ENCODE results near the gene PDGFA. TPM values are rescaled to one million over a fixed set of nuclear protein-coding genes. Genes with fewer than 3 reads are reported as not detected.

The PDGFA gene
- total RNA-seq, 1 experiment from 2014 or later, result 18.4 TPM

DNA sequence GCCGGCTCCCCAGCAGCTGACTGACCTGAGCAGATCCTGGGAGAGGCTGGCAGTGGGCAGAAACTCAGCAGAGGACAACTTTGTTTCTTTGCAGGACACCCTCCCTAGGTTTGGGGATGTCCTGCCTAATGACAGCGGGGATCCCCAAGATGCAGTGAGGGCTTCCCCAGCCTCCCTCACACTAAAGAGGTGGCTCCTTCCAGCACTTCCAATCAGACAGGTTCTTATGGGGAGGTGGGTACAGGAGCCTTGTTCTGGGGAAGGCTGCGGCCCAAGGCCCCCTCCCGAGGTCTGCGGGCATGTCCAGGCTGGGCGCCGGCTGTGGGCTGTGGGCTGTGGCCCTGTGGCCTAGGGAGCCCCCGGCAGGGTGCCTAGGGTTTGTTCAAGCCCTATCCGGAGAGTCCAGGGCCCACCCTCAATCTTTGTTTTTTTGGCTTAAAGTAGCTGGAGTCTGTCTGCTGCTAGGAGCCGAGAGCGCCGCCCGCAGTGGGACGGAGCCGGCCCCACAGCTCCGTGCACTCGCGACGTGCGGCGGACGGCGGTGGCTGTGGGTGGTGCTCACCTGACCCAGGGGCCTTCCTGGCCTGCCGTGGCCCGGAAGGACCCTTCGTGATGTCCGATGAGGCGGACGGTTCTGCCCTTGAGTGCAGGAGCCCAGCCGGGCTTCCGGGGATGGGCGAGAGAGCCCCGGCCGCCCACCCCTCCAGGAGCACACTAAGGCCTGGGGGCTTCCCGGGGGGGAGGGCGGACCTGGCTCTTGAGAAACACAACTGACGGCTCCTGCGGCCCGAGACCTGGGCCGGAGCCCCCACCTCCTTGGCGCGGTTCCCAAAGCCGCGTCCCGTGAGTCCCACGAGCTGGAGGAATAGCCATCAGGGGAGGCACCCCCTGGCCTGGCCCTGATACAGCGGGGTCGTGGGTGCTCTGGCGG, 57.2 kb downstream of the PDGFA start:
- CTCF ChIA-PET, result no interaction called here
- no peaks in the 10 kb centered on the region for H3F3A ChIP-seq (ENCODE audit: low read length, unreplicated experiment)
- TF ChIP-seq, protein P1, sequence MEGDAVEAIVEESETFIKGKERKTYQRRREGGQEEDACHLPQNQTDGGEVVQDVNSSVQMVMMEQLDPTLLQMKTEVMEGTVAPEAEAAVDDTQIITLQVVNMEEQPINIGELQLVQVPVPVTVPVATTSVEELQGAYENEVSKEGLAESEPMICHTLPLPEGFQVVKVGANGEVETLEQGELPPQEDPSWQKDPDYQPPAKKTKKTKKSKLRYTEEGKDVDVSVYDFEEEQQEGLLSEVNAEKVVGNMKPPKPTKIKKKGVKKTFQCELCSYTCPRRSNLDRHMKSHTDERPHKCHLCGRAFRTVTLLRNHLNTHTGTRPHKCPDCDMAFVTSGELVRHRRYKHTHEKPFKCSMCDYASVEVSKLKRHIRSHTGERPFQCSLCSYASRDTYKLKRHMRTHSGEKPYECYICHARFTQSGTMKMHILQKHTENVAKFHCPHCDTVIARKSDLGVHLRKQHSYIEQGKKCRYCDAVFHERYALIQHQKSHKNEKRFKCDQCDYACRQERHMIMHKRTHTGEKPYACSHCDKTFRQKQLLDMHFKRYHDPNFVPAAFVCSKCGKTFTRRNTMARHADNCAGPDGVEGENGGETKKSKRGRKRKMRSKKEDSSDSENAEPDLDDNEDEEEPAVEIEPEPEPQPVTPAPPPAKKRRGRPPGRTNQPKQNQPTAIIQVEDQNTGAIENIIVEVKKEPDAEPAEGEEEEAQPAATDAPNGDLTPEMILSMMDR (conservative IDR thresholded peaks at IDR 0.05; ENCODE audit: low read depth, low read length), result no peak
- TF ChIP-seq EZH2phosphoT487 (IDR thresholded peaks at IDR 0.05; ENCODE audit: borderline replicate concordance, low read length) (no peak), EZH2 (IDR thresholded peaks at IDR 0.05; ENCODE audit: low read length, unreplicated experiment) (no peak)
- DNase-seq (no peak), ATAC-seq (no peak)
- no TSS peak for BruUV-seq (replicated peaks)
- no peaks in the 10 kb centered on the region for H3K4me1 ChIP-seq (ENCODE audit: insufficient read depth, low read length)
- intact Hi-C loops (cut with micrococcal nuclease), result no loop called here
- no peaks in the 10 kb centered on the region for H3K9me2 ChIP-seq (replicated peaks; ENCODE audit: low read length)
- H4K20me1 ChIP-seq (ENCODE audit: low read length), result no peaks in the 10 kb centered on the region
- no peaks in the 10 kb centered on the region for H3K36me3 ChIP-seq (ENCODE audit: low read depth, low read length)
- no peak overlapping the region for H2AFZ ChIP-seq (ENCODE audit: low read length)
- H3K79me2 ChIP-seq (ENCODE audit: low read length), result no peaks in the 10 kb centered on the region
- H3K9me3 ChIP-seq (ENCODE audit: low read length), result no peaks in the 10 kb centered on the region
- no peak overlapping the region for H3K4me3 ChIP-seq (ENCODE audit: low read length)
- no peaks in the 10 kb centered on the region for H3K27me3 ChIP-seq (ENCODE audit: low read length)
- no peak overlapping the region for H3K4me2 ChIP-seq (ENCODE audit: low read length)
- H3K27ac ChIP-seq (ENCODE audit: low read length), result no peak overlapping the region
- POLR2A ChIA-PET (ENCODE audit: unreplicated experiment), result no interaction called here
- H3K9ac ChIP-seq (ENCODE audit: low read length), result no peak overlapping the region

DNA sequence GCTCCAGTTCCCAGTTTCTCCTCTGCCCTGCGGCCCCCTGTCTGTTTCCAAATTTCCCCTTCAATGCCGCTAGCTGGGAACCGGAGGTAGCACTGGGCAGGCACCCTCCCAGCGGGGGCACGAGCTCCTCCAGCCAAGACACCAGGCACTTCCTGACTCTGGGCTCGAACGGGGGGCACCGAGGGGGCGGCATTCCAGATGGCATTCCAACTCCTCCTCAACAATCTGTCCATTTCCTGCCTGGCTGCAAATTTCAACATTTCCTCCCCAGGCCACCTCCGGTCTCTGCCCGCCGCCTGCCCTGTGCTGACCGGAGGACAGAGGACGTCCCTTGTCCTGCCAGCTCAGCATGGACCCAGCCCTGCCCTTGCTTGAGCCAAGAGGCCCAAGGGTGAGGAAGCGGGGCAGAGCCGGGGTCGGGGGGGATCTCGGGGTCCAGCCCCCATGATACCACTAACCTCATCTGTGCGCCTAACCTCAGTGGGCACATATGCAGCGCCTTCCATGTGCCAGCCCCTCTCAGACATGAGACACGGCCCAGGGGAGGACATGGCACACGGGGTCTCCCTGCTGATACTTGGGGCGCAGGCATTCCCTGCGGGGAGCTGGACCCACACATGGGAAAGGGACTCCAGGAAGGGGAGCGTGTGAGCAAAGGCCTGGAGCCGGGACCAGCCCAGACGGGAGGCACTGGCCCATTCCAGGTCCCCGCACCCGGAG, 58.0 kb downstream of the PDGFA start:
- Histone ChIP-seq H3K79me2 (ENCODE audit: low read length) (no peaks in the 10 kb centered on the region), H3K36me3 (ENCODE audit: low read depth, low read length) (no peaks in the 10 kb centered on the region), H3K27me3 (ENCODE audit: low read length) (no peaks in the 10 kb centered on the region), H3K9me3 (ENCODE audit: low read length) (no peaks in the 10 kb centered on the region), H3K4me2 (ENCODE audit: low read length) (no peak overlapping the region), H3K27ac (ENCODE audit: low read length) (no peak overlapping the region), H2AFZ (ENCODE audit: low read length) (no peak overlapping the region), H3K9ac (ENCODE audit: low read length) (no peak overlapping the region), H4K20me1 (ENCODE audit: low read length) (no peaks in the 10 kb centered on the region), H3F3A (ENCODE audit: low read length, unreplicated experiment) (no peaks in the 10 kb centered on the region), H3K4me1 (ENCODE audit: insufficient read depth, low read length) (no peaks in the 10 kb centered on the region), H3K4me3 (ENCODE audit: low read length) (no peak overlapping the region), H3K9me2 (replicated peaks; ENCODE audit: low read length) (no peaks in the 10 kb centered on the region)
- no TSS peak for BruUV-seq (replicated peaks)
- POLR2A ChIA-PET (ENCODE audit: unreplicated experiment), result no interaction called here
- intact Hi-C loops (cut with micrococcal nuclease), result no loop called here
- DNase-seq (no peak), ATAC-seq (no peak)
- TF ChIP-seq EZH2phosphoT487 (IDR thresholded peaks at IDR 0.05; ENCODE audit: borderline replicate concordance, low read length), result no peak
- no peak for TF ChIP-seq EZH2 (IDR thresholded peaks at IDR 0.05; ENCODE audit: low read length, unreplicated experiment)
- TF ChIP-seq, protein P1 (conservative IDR thresholded peaks at IDR 0.05; ENCODE audit: low read depth, low read length), result no peak
- CTCF ChIA-PET, result no interaction called here

DNA sequence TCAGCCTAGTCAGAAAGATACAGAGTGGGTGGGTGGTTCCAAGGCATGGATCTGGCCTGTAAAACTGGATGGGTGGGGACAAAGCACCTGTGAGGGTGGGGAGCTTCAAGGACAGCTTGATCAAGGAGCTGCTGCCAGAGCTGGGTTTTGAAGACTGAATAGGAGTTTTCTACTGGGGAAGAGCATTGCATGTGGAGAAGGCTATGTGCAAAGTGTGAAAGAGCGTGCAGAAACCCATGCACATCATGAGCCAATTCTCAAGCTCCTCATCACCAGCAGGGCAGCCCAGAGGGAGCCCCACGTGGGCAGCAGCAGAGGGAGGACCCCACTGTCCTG, 58.6 kb downstream of the PDGFA start:
- ATAC-seq (no peak), DNase-seq (no peak)
- no peak overlapping the region for H3K4me2 ChIP-seq (ENCODE audit: low read length)
- no peak overlapping the region for H3K9ac ChIP-seq (ENCODE audit: low read length)
- H3K9me3 ChIP-seq (ENCODE audit: low read length), result no peaks in the 10 kb centered on the region
- H4K20me1 ChIP-seq (ENCODE audit: low read length), result no peaks in the 10 kb centered on the region
- intact Hi-C loops (cut with micrococcal nuclease), result no loop called here
- no peaks in the 10 kb centered on the region for H3K4me1 ChIP-seq (ENCODE audit: insufficient read depth, low read length)
- ChIA-PET POLR2A (ENCODE audit: unreplicated experiment) (no interaction called here), CTCF (no interaction called here)
- no peaks in the 10 kb centered on the region for H3K9me2 ChIP-seq (replicated peaks; ENCODE audit: low read length)
- no peaks in the 10 kb centered on the region for H3K79me2 ChIP-seq (ENCODE audit: low read length)
- H3F3A ChIP-seq (ENCODE audit: low read length, unreplicated experiment), result no peaks in the 10 kb centered on the region
- H3K27me3 ChIP-seq (ENCODE audit: low read length), result no peaks in the 10 kb centered on the region
- no peak for TF ChIP-seq EZH2phosphoT487 (IDR thresholded peaks at IDR 0.05; ENCODE audit: borderline replicate concordance, low read length)
- TF ChIP-seq, protein P1 (conservative IDR thresholded peaks at IDR 0.05; ENCODE audit: low read depth, low read length), result no peak
- no peak for TF ChIP-seq EZH2 (IDR thresholded peaks at IDR 0.05; ENCODE audit: low read length, unreplicated experiment)
- H3K36me3 ChIP-seq (ENCODE audit: low read depth, low read length), result no peaks in the 10 kb centered on the region
- H3K4me3 ChIP-seq (ENCODE audit: low read length), result no peak overlapping the region
- no peak overlapping the region for H2AFZ ChIP-seq (ENCODE audit: low read length)
- H3K27ac ChIP-seq (ENCODE audit: low read length), result no peak overlapping the region
- no TSS peak for BruUV-seq (replicated peaks)

Data from PC-3 (cell line).